HG03575 (cell line): ENCODE results near the gene PKHD1.

ENCODE experiments used
- ATAC-seq: cut with Tn5 transposase; IDR thresholded peaks from one replicate; pipeline ENCODE4 v1.9.1; 2021; ENCODE audit not compliant: unreplicated experiment, insufficient number of reproducible peaks, low FRiP score; ENCODE audit errors: extremely low read depth

PKHD1 gene

GRCh38 chr6:52087498-52087999, at the start of gene PKHD1:
Gene PKHD1 (minus strand): TSS chr6:52087613. CDS start chr6:52084933, 2,680 bp downstream.
- no peak for ATAC-seq

GRCh38 chr6:52136934-52137467, 49.6 kb upstream of the PKHD1 start:
- ATAC-seq: no peak

- ATAC-seq: no peak
Observed at GRCh38 chr6:52136055-52136454, 48.6 kb upstream of the PKHD1 start.

GRCh38 chr6:52135217-52135616, 47.8 kb upstream of the PKHD1 start:
- ATAC-seq: no peak

GRCh38 chr6:52134011-52134410, 46.6 kb upstream of the PKHD1 start:
- no peak for ATAC-seq

- no peak for ATAC-seq
Observed at GRCh38 chr6:52133324-52133723, 45.9 kb upstream of the PKHD1 start.

GRCh38 chr6:52132292-52132691, 44.9 kb upstream of the PKHD1 start:
- no peak for ATAC-seq

GRCh38 chr6:52130440-52130839, 43.0 kb upstream of the PKHD1 start:
- no peak for ATAC-seq

- ATAC-seq: no peak
Observed at GRCh38 chr6:52127957-52128356, 40.5 kb upstream of the PKHD1 start.

GRCh38 chr6:52126231-52126630, 38.8 kb upstream of the PKHD1 start:
- no peak for ATAC-seq

GRCh38 chr6:52125572-52125971, 38.2 kb upstream of the PKHD1 start:
- ATAC-seq: no peak

GRCh38 chr6:52125139-52125538, 37.7 kb upstream of the PKHD1 start:
- ATAC-seq: no peak

GRCh38 chr6:52124126-52125121, 37.0 kb upstream of the PKHD1 start:
- ATAC-seq: no peak

GRCh38 chr6:52123251-52123650, 35.8 kb upstream of the PKHD1 start:
- ATAC-seq: no peak

- ATAC-seq: no peak
Observed at GRCh38 chr6:52117352-52117751, 29.9 kb upstream of the PKHD1 start.

- no peak for ATAC-seq
Observed at GRCh38 chr6:52116605-52116948, 29.2 kb upstream of the PKHD1 start.

- no peak for ATAC-seq
Observed at GRCh38 chr6:52115891-52116604, 28.6 kb upstream of the PKHD1 start.

- no peak for ATAC-seq
Observed at GRCh38 chr6:52115145-52115741, 27.8 kb upstream of the PKHD1 start.

- no peak for ATAC-seq
Observed at GRCh38 chr6:52109171-52109571, 21.8 kb upstream of the PKHD1 start.
